Endothelial cell of umbilical vein (primary cell): Measurements from ENCODE around the gene SLC9A9. TPM values are rescaled to one million over a fixed set of nuclear protein-coding genes. Genes with fewer than 3 reads are reported as not detected.

Experiments
- BruUV-seq: library from RNA; stranded (reverse); fragments of 400-500 nt; replicated peaks from 2 replicates; lab custom pipeline; 2021; lab: Mats Ljungman, UMichigan
- CTCF ChIA-PET: fragments of 300-600, 350-600 bp; sonication (Branson Sonifier 250); formaldehyde crosslinking; loops from one replicate; lab custom pipeline; 2021; ENCODE audit warnings: antibody characterized with exemption, inconsistent platforms; lab: Charles Lee
- POLR2A ChIA-PET: fragments of 300-600, 350-600 bp; sonication (Branson Sonifier 250); formaldehyde crosslinking; loops from one replicate; lab custom pipeline; 2021; ENCODE audit warnings: antibody characterized with exemption, inconsistent platforms; lab: Charles Lee
- DNase-seq: peaks from one replicate; pipeline ENCODE4 v3.0.0-alpha.2; 2011; ENCODE audit warnings: low read depth, low spot score
- FAIRE-seq: peaks from 2 replicates; lab custom pipeline; 2011; peaks lifted over from hg19 to GRCh38; lab: Jason Lieb, UNC
- H2AFZ ChIP-seq: 2 replicates; pipeline ENCODE4 v1.6.0; 2012; ENCODE audit warnings: low read depth, low read length, control low read depth, inconsistent platforms
- H3K27ac ChIP-seq: 2 replicates; pipeline ENCODE4 v1.5.1; 2011; ENCODE audit warnings: low read depth, mild to moderate bottlenecking, control low read depth, low read length, moderate library complexity; ENCODE audit not compliant: insufficient read depth
- H3K27me3 ChIP-seq, 2 experiments: 2 replicates each; pipeline versions ENCODE4 v1.6.0 to v1.6.1; 2011; ENCODE audit warnings: low read length in 2 of 2, mixed read lengths in 1 of 2; ENCODE audit not compliant: control insufficient read depth in 2 of 2, insufficient read depth in 2 of 2
- H3K36me3 ChIP-seq, 2 experiments: 2 replicates in 1 of 2; 3 replicates in 1 of 2; pipeline ENCODE4 v1.5.1; 2011; ENCODE audit warnings: low read length in 2 of 2, mild to moderate bottlenecking in 1 of 2, moderate library complexity in 1 of 2; ENCODE audit not compliant: control insufficient read depth in 2 of 2, insufficient read depth in 2 of 2; ENCODE audit errors: extremely low read depth in 1 of 2
- H3K4me1 ChIP-seq: 3 replicates; pipeline ENCODE4 v1.5.1; 2011; ENCODE audit warnings: mild to moderate bottlenecking, low read length; ENCODE audit not compliant: control insufficient read depth, insufficient read depth; ENCODE audit errors: extremely low read depth
- H3K4me2 ChIP-seq: 2 replicates; pipeline ENCODE4 v1.6.1; 2011; ENCODE audit warnings: low read length, control low read depth, mixed read lengths; ENCODE audit not compliant: insufficient read depth
- H3K4me3 ChIP-seq, 3 experiments: fragments of 200-600 bp in 1 of 3; sonication (generic), shearing (Covaris generic) in 1 of 3; replicated peaks in 1 of 3; 2 replicates each; pipeline ENCODE4 v1.5.1; 2011 to 2016; ENCODE audit warnings: control low read depth in 3 of 3, low read length in 3 of 3, mild to moderate bottlenecking in 2 of 3, inconsistent platforms in 1 of 3, low read depth in 1 of 3, moderate library complexity in 1 of 3; ENCODE audit not compliant: insufficient read depth in 1 of 3
- H3K79me2 ChIP-seq: 2 replicates; pipeline ENCODE4 v1.6.0; 2012; ENCODE audit warnings: low read length, inconsistent platforms; ENCODE audit not compliant: control insufficient read depth, insufficient read depth
- H3K9ac ChIP-seq: replicated peaks from 2 replicates; pipeline ENCODE3; 2011; ENCODE audit warnings: low read length, control low read depth; ENCODE audit not compliant: insufficient read depth; ENCODE audit errors: extremely low read depth
- H3K9me1 ChIP-seq: replicated peaks from 3 replicates; pipeline ENCODE4 v1.6.0; 2011; ENCODE audit warnings: mild to moderate bottlenecking, low read length; ENCODE audit not compliant: control insufficient read depth, insufficient read depth; ENCODE audit errors: extremely low read depth
- H3K9me3 ChIP-seq: replicated peaks from 2 replicates; pipeline ENCODE4 v1.5.1; 2012; ENCODE audit warnings: low read length, inconsistent platforms; ENCODE audit not compliant: control insufficient read depth, insufficient read depth
- H4K20me1 ChIP-seq: replicated peaks from 2 replicates; pipeline ENCODE3; 2011; ENCODE audit warnings: mild to moderate bottlenecking, low read length; ENCODE audit not compliant: control insufficient read depth, insufficient read depth; ENCODE audit errors: extremely low read depth
- EZH2 ChIP-seq: IDR thresholded peaks from 2 replicates; pipeline ENCODE4 v1.6.1; 2012; ENCODE audit warnings: borderline replicate concordance, low read depth, mild to moderate bottlenecking, moderate library complexity, low read length, inconsistent platforms; ENCODE audit not compliant: severe bottlenecking
- FOS ChIP-seq: IDR thresholded peaks from 2 replicates; pipeline ENCODE4 v1.6.1; 2011; ENCODE audit warnings: mild to moderate bottlenecking, low read length, moderate library complexity, borderline replicate concordance; ENCODE audit not compliant: insufficient read depth
- GATA2 ChIP-seq: IDR thresholded peaks from 2 replicates; pipeline ENCODE4 v1.7.0; 2011; ENCODE audit warnings: low read depth, mild to moderate bottlenecking, moderate library complexity, mixed read lengths, low read length; ENCODE audit not compliant: insufficient read length, insufficient read depth
- JUN ChIP-seq: IDR thresholded peaks from 2 replicates; pipeline ENCODE4 v1.6.1; 2011; ENCODE audit warnings: borderline replicate concordance, low read depth; ENCODE audit not compliant: insufficient read length, insufficient read depth
- MYC ChIP-seq: IDR thresholded peaks from one replicate; pipeline ENCODE4 v1.6.1; 2011; ENCODE audit warnings: mild to moderate bottlenecking, low read depth, low read length
- POLR2A ChIP-seq: IDR thresholded peaks from 2 replicates; pipeline ENCODE4 v1.6.1; 2012; ENCODE audit warnings: low read depth, mild to moderate bottlenecking, control low read depth, low read length
- POLR2AphosphoS5 ChIP-seq: IDR thresholded peaks from 2 replicates; pipeline ENCODE4 v1.6.1; 2012; ENCODE audit warnings: low read depth, mild to moderate bottlenecking, control low read depth, low read length, moderate library complexity; ENCODE audit not compliant: insufficient read depth
- dilution Hi-C: fragments of 300-500 bp; cut with MboI; formaldehyde crosslinking; loops from one replicate; pipeline ENCODE4 v1.15.0; 2019; ENCODE audit warnings: low sequenced_read_pairs; ENCODE audit not compliant: extremely low pct_ligation_motif_present
- intact Hi-C: fragments of 100-400 bp; cut with micrococcal nuclease; formaldehyde crosslinking; loops from one replicate; pipeline ENCODE4 v1.10.0; 2022
- polyA plus RNA-seq, 4 experiments: library from polyadenylated mRNA; depleted of rRNA in 3 of 4; stranded (reverse) in 3 of 4; unstranded in 1 of 4; fragments of >200 nt; gene quantifications; 2 replicates each; pipeline versions ENCODE4 v1.2.1 to v1.2.3, GENCODE V29; 2011 to 2012; ENCODE audit warnings: missing spikeins in 1 of 4
- total RNA-seq: library from RNA; stranded (reverse); gene quantifications from 2 replicates; pipeline ENCODE4 v1.2.3, GENCODE V29; 2021
- TF ChIP-seq, protein P1 (sequence below): IDR thresholded peaks from 2 replicates; pipeline ENCODE4 v1.6.1; 2011; ENCODE audit not compliant: insufficient read depth, insufficient read length
- TF ChIP-seq, protein P2 (sequence below), 2 donors: IDR thresholded peaks; 1 replicate in 1 of 2; 2 replicates in 1 of 2; pipeline ENCODE4 v1.5.1; 2011; ENCODE audit warnings: low read length in 2 of 2, mild to moderate bottlenecking in 2 of 2, moderate library complexity in 2 of 2, control low read depth in 1 of 2, inconsistent platforms in 1 of 2, low read depth in 1 of 2; ENCODE audit not compliant: insufficient read depth in 1 of 2; ENCODE audit errors: extremely low read depth in 1 of 2

SLC9A9 gene
- total and polyA plus RNA-seq, 2 donors (not counting 3 experiments of a cell fraction or from before 2014, with no cell fraction given), result 1.5 to 1.8 TPM

DNA sequence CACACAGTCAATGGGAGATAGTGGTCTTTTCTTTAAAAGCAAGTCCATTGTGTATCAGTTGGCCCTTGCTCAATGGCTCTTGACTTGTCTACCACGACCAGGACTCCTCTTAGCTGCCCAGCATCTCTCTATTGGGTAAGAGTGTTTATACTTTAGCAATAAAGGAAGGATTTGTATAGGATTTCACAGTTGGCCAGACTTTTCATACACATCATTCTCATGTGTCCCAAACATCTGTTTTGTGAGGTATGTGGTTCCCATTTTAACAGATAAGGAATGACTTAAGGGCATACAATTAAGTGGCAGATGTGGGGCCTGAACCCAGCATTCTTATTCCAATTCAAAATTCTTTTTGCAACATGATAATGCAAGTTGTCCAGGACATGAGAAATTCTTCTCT lies 537.2 kb downstream of the SLC9A9 start:
- no peak overlapping the region for H3K4me2 ChIP-seq
- FAIRE-seq, result no peak
- H3K36me3 ChIP-seq, result no peaks in the 10 kb centered on the region
- DNase-seq, result no peak
- H3K27me3 ChIP-seq, result no peaks in the 10 kb centered on the region
- no peaks in the 10 kb centered on the region for H3K9me3 ChIP-seq
- H3K4me1 ChIP-seq, result peaks cover 20% of the 10 kb centered on the region
- H3K9me1 ChIP-seq, result no peaks in the 10 kb centered on the region
- no peak overlapping the region for H3K4me3 ChIP-seq
- no peaks in the 10 kb centered on the region for H4K20me1 ChIP-seq
- POLR2A ChIA-PET, result no interaction called here
- no TSS peak for BruUV-seq
- TF ChIP-seq POLR2A (no peak), GATA2 (no peak), EZH2 (no peak), MYC (no peak), JUN (no peak), FOS (no peak), POLR2AphosphoS5 (no peak)
- TF ChIP-seq, protein P1, sequence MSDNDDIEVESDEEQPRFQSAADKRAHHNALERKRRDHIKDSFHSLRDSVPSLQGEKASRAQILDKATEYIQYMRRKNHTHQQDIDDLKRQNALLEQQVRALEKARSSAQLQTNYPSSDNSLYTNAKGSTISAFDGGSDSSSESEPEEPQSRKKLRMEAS, result no peak
- TF ChIP-seq, protein P2, sequence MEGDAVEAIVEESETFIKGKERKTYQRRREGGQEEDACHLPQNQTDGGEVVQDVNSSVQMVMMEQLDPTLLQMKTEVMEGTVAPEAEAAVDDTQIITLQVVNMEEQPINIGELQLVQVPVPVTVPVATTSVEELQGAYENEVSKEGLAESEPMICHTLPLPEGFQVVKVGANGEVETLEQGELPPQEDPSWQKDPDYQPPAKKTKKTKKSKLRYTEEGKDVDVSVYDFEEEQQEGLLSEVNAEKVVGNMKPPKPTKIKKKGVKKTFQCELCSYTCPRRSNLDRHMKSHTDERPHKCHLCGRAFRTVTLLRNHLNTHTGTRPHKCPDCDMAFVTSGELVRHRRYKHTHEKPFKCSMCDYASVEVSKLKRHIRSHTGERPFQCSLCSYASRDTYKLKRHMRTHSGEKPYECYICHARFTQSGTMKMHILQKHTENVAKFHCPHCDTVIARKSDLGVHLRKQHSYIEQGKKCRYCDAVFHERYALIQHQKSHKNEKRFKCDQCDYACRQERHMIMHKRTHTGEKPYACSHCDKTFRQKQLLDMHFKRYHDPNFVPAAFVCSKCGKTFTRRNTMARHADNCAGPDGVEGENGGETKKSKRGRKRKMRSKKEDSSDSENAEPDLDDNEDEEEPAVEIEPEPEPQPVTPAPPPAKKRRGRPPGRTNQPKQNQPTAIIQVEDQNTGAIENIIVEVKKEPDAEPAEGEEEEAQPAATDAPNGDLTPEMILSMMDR (IDR thresholded peaks at IDR 0.05; ENCODE audit: extremely low read depth in 1 of 2, insufficient read depth in 1 of 2, low read depth in 1 of 2, low read length in 2 of 2), result no peak
- no peak overlapping the region for H3K9ac ChIP-seq
- H3K27ac ChIP-seq, result no peak overlapping the region
- no peak overlapping the region for H2AFZ ChIP-seq
- CTCF ChIA-PET, result no interaction called here
- no peaks in the 10 kb centered on the region for H3K79me2 ChIP-seq
- dilution Hi-C loops (no loop called here), intact Hi-C loops (no loop called here)
